ENCODE results near the gene ABO. TPM values are rescaled to one million over a fixed set of nuclear protein-coding genes. Genes with fewer than 3 reads are reported as not detected.
"Not testable (repeated sequence)": the region's sequence is repeated elsewhere in the genome, so short reads cannot be mapped to it uniquely, and the experiment has no call there.

The ABO gene
- total RNA-seq, 1 donor from 2014 or later, result 0.58 TPM

- DNase-seq, result no peak
- intact Hi-C loops (cut with micrococcal nuclease), result no loop called here
- no peak overlapping the region for H3K4me3 Mint-ChIP-seq
- peaks cover 3% of the 10 kb centered on the region for H3K27me3 Mint-ChIP-seq
- H3K9me3 Mint-ChIP-seq, result no peaks in the 10 kb centered on the region
- H3K27ac Mint-ChIP-seq, result no peak overlapping the region
- no peaks in the 10 kb centered on the region for H3K4me1 Mint-ChIP-seq
- H3K36me3 Mint-ChIP-seq (ENCODE audit: low read depth), result no peaks in the 10 kb centered on the region
These were observed 48.5 kb downstream of the ABO start for GRCh38 chr9:133226219-133227171.

GRCh38 chr9:133225171-133226011 lies 49.6 kb downstream of the ABO start:
- Mint-ChIP-seq H3K27me3 (peaks cover 10% of the 10 kb centered on the region), H3K4me1 (peaks cover 2% of the 10 kb centered on the region), H3K4me3 (no peak overlapping the region), H3K9me3 (no peaks in the 10 kb centered on the region), H3K27ac (no peak overlapping the region), H3K36me3 (ENCODE audit: low read depth) (no peaks in the 10 kb centered on the region)
- DNase-seq, result no peak
- intact Hi-C loops (cut with micrococcal nuclease), result no loop called here

- H3K27me3 Mint-ChIP-seq, result peaks cover 13% of the 10 kb centered on the region
- intact Hi-C loops (cut with micrococcal nuclease), result no loop called here
- H3K27ac Mint-ChIP-seq, result no peak overlapping the region
- H3K4me3 Mint-ChIP-seq, result no peak overlapping the region
- DNase-seq, result no peak
- peaks cover 2% of the 10 kb centered on the region for H3K4me1 Mint-ChIP-seq
- no peaks in the 10 kb centered on the region for H3K9me3 Mint-ChIP-seq
- H3K36me3 Mint-ChIP-seq (ENCODE audit: low read depth), result no peaks in the 10 kb centered on the region
These were observed 50.2 kb downstream of the ABO start for GRCh38 chr9:133224762-133225161.

DNA sequence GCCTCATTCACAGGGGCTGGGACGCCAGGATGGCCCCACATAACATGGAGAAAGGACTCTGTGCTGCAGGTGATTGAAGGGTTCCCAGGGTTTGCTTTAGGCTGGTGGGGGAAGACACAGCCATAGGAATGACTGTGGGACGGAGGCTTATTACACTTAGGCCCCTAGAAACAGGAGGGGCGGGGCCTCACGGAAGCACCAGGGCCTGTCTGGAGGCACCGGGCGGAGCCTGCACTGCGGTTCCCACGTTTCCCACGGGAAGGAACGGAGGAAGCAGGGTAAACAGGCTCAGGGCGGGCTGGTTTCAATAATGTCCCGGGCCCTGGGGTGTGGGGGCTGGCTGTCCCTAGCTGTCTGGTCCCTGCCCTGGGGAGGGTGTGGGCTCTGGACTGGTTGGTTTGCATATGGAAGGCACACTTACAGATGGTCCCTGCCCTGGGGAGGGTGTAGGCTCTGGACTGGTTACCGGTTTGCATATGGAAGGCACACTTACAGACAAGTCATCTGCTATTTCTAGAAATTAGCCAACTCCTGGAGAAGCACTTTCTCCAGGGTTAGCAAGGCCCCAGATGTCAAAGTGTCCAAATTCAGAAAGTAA lies 51.7 kb downstream of the ABO start:
- H3K4me3 Mint-ChIP-seq; H3K4me1 Mint-ChIP-seq; H3K9me3 Mint-ChIP-seq; H3K27ac Mint-ChIP-seq; intact Hi-C loops (cut with micrococcal nuclease); DNase-seq; H3K36me3 Mint-ChIP-seq (ENCODE audit: low read depth): not testable (repeated sequence)
- H3K27me3 Mint-ChIP-seq, result peaks cover 22% of the 10 kb centered on the region

DNA sequence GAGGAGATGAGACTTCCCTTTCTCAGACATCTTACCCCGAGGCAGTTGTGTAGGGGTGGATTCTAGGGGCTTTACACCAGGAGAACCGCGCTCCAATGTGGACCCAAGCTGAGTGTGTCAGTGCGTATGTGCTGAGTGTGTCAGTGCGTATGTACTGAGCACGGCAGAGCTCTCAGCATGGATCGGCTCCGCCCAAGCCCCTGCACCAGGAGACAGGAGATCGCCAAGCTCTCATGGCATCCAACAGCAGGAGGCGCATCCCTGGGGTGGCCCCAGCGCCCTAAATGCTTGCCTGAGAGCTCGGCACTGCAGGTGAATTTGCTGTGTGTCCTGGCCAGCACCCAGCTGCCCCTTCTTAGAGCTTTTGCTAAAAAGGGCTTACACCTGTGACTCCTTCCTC lies 53.0 kb downstream of the ABO start:
- DNase-seq; H3K9me3 Mint-ChIP-seq; H3K27ac Mint-ChIP-seq; intact Hi-C loops (cut with micrococcal nuclease); H3K4me3 Mint-ChIP-seq; H3K4me1 Mint-ChIP-seq; H3K36me3 Mint-ChIP-seq (ENCODE audit: low read depth): not testable (repeated sequence)
- peaks cover 34% of the 10 kb centered on the region for H3K27me3 Mint-ChIP-seq

- Mint-ChIP-seq H3K27ac (no peak overlapping the region), H3K4me1 (peaks cover 2% of the 10 kb centered on the region), H3K27me3 (peaks cover 38% of the 10 kb centered on the region), H3K36me3 (ENCODE audit: low read depth) (no peaks in the 10 kb centered on the region), H3K4me3 (no peak overlapping the region), H3K9me3 (no peaks in the 10 kb centered on the region)
- intact Hi-C loops (cut with micrococcal nuclease), result no loop called here
- no peak for DNase-seq
These were observed 53.7 kb downstream of the ABO start for GRCh38 chr9:133221177-133221809.

DNA sequence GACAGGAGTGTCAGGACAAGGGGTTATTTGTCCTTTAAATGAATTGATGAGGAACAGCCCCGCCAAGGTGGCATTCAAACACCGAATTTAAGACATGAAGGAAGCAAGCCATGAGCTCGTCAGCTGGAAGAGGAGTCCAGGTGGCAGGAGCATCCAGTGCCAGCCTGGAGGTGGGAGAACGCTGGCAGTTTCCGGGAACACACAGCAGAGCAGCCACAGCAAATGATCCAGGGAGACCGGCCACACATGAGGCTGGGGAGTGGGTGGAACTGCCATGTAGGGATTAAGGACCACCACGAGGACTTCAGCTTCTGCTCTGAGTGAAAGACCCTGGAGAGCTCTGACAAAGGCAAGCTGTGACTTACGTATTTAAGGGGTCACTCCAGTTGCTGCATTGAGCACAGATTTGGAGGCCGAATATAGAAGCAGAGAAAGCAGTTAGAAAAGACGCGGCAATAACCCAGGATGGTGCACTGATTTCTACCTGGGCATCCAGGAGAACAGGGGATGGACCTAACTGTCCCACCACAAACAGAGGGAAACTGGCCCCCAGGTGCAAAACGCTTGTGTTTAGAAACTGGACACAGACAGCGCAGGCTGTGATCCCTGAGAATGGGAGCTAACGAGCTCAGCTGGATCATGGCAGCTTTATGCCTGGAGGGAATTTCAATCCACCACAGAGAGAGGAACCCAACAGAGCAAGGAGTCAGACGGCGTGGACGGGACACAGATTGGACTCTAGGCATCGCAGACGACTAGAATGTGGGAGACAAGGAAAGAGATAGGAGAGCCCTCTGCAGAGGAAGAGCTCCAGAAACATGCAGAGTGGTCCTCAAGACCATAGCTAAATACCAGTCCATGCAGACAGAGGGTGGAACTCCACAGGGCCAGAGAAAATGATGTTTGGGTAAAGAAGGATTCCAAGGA lies 56.7 kb downstream of the ABO start:
- H3K4me1 Mint-ChIP-seq; H3K27ac Mint-ChIP-seq; intact Hi-C loops (cut with micrococcal nuclease); H3K4me3 Mint-ChIP-seq; H3K9me3 Mint-ChIP-seq; DNase-seq; H3K36me3 Mint-ChIP-seq (ENCODE audit: low read depth): not testable (repeated sequence)
- H3K27me3 Mint-ChIP-seq, result peaks cover 53% of the 10 kb centered on the region

DNA sequence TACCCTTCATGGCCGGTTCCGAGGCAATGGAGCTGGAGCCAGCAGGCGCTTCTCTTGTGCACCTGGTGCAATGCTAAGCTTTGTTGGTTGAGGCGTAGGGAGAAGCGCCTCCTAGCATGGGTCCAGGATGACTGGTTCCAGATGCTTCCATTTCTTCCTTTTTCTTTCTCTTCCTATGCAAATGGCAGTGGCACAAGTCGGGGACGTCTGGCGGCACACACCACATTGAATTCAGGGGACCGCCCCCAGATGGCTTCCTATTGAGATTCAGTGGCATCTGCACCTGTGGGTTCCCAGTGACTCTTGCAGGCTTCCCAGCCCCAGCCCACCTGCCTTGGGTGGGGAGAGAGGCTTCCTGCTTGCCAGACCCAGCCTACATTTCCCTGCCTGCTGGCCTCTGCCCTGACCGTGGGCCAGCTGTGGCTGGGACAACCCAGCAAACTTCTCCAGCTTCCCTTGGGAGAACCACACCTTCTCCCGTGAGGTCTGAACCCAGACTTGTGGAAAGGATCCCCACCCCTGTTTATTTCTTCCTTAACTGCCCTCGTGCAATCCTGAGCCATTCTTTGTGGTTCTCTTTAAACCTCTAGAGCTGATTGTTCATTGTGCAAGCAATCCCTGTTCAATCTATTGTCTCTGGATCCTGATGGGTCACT lies 57.5 kb downstream of the ABO start:
- intact Hi-C loops (cut with micrococcal nuclease), result not testable (repeated sequence)

GRCh38 chr9:133214276-133214675 lies 60.7 kb downstream of the ABO start:
- H3K36me3 Mint-ChIP-seq (ENCODE audit: low read depth); intact Hi-C loops (cut with micrococcal nuclease); H3K9me3 Mint-ChIP-seq; H3K4me3 Mint-ChIP-seq; H3K27ac Mint-ChIP-seq; H3K4me1 Mint-ChIP-seq; DNase-seq: not testable (repeated sequence)
- peaks cover 49% of the 10 kb centered on the region for H3K27me3 Mint-ChIP-seq

More for the DNA sequence above, 57.5 kb downstream of the ABO start:
- not testable (repeated sequence) for H3K36me3 Mint-ChIP-seq (ENCODE audit: low read depth); DNase-seq; H3K27ac Mint-ChIP-seq; H3K4me1 Mint-ChIP-seq; H3K4me3 Mint-ChIP-seq; H3K9me3 Mint-ChIP-seq
- H3K27me3 Mint-ChIP-seq, result peaks cover 56% of the 10 kb centered on the region

GRCh38 chr9:133210609-133211008 lies 64.4 kb downstream of the ABO start:
- Mint-ChIP-seq H3K36me3 (ENCODE audit: low read depth) (no peaks in the 10 kb centered on the region), H3K9me3 (peaks cover 3% of the 10 kb centered on the region), H3K27ac (no peak overlapping the region), H3K4me1 (no peaks in the 10 kb centered on the region), H3K27me3 (peaks cover 23% of the 10 kb centered on the region), H3K4me3 (no peak overlapping the region)
- DNase-seq, result no peak
- intact Hi-C loops (cut with micrococcal nuclease), result no loop called here

- Mint-ChIP-seq H3K27ac (no peak overlapping the region), H3K4me3 (no peak overlapping the region), H3K27me3 (peaks cover 20% of the 10 kb centered on the region), H3K9me3 (peaks cover 3% of the 10 kb centered on the region), H3K4me1 (no peaks in the 10 kb centered on the region), H3K36me3 (ENCODE audit: low read depth) (no peaks in the 10 kb centered on the region)
- DNase-seq, result no peak
- intact Hi-C loops (cut with micrococcal nuclease), result no loop called here
These were observed 64.8 kb downstream of the ABO start for GRCh38 chr9:133210202-133210532.

DNA sequence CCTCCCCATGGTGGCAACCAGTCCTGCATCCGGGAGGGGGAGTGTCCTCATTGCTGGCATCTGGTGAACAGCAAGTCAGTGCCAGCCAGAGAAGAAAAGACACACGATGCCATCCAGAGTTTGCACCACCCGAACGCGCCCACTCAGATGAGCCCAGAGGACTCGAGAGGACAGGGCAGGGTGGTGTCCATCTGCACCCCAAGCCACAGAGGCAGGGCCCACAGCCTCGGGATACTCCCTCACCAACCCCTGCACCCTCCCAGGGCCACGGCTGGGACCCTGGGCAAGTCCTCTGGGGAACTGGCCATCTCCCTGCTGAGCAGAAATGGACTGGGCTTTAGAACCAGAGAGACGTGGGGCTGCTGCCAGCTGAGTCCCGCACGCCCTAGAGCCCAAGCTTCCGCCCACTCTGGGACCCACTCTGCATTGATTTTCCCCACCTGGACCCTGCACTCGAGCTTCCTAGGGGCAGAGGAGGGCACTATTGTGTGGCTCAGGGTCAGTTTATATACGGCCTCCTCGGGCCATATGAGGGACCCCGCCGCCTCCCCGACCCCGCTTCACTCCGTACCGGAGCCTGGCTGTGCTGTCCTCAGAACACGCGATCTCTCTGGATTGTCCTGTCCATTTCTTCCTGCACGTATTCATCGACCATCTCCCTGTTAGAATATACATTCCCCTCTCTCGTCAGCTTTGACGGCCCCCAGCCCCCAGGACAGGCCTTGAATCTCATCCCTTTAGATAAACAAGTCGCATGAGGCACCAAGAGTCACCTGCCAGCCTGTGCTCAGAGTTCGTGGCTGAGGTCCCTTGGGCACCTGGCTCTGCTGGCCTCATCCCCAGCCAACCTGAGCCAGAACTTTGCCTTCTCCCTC lies 65.4 kb downstream of the ABO start:
- peaks cover 16% of the 10 kb centered on the region for H3K27me3 Mint-ChIP-seq
- H3K4me1 Mint-ChIP-seq; DNase-seq; H3K4me3 Mint-ChIP-seq; H3K9me3 Mint-ChIP-seq; intact Hi-C loops (cut with micrococcal nuclease); H3K27ac Mint-ChIP-seq; H3K36me3 Mint-ChIP-seq (ENCODE audit: low read depth): not testable (repeated sequence)

Measured in activated CD4-positive, alpha-beta T cell treated with anti-CD3 and anti-CD28 coated beads, Interleukin-2, amount 10 ng/mL, durations not matched to agents 24 days and 14 days (primary cell).